A673 (cell line): ENCODE measurements around the gene SPATA18. TPM values are rescaled to one million over a fixed set of nuclear protein-coding genes. Genes with fewer than 3 reads are reported as not detected.
A peak's percentile ranks its signal among the peaks of the same experiment; 100 is the strongest.

Experiments
- BruUV-seq: library from RNA; stranded (reverse); fragments of 400-500 nt; replicated peaks from 2 replicates; lab custom pipeline; 2021; lab: Mats Ljungman, UMichigan
- CTCF ChIA-PET: fragments of 300-600 bp; sonication (Branson Sonifier 250); formaldehyde crosslinking; loops from one replicate; lab custom pipeline; 2022; ENCODE audit warnings: antibody characterized with exemption; lab: Charles Lee
- POLR2A ChIA-PET: fragments of 300-600 bp; sonication (Branson Sonifier 250); formaldehyde crosslinking; loops from one replicate; lab custom pipeline; 2022; ENCODE audit warnings: antibody characterized with exemption; ENCODE audit not compliant: low non-redundant PET; lab: Charles Lee
- DNase-seq: peaks from one replicate; pipeline ENCODE4 v3.0.0-alpha.2; 2015; ENCODE audit warnings: low spot score
- H3K27ac ChIP-seq: fragments of 200-600 bp; sonication (generic); 2 replicates; pipeline ENCODE4 v1.5.1; 2016; ENCODE audit warnings: mixed run types, low read depth, mild to moderate bottlenecking, mixed read lengths, antibody characterized with exemption, low read length; ENCODE audit not compliant: poor library complexity, severe bottlenecking
- H3K27me3 ChIP-seq: fragments of 200-600 bp; sonication (generic); replicated peaks from 2 replicates; pipeline ENCODE4 v1.6.1; 2017; ENCODE audit warnings: mixed run types, low read depth, mild to moderate bottlenecking, mixed read lengths, antibody characterized with exemption, low read length; ENCODE audit not compliant: insufficient read depth, poor library complexity
- H3K36me3 ChIP-seq: fragments of 200-600 bp; sonication (generic); 2 replicates; pipeline ENCODE4 v1.6.1; 2016; ENCODE audit warnings: mixed run types, mild to moderate bottlenecking, mixed read lengths, antibody characterized with exemption, low read length; ENCODE audit not compliant: insufficient read depth, poor library complexity, severe bottlenecking
- H3K4me1 ChIP-seq: fragments of 200-600 bp; sonication (generic); 2 replicates; pipeline ENCODE4 v1.6.1; 2017; ENCODE audit warnings: mixed run types, mild to moderate bottlenecking, mixed read lengths, antibody characterized with exemption, low read length; ENCODE audit not compliant: insufficient read depth, poor library complexity, severe bottlenecking
- H3K4me3 ChIP-seq: fragments of 200-600 bp; sonication (generic); 2 replicates; pipeline ENCODE4 v1.5.1; 2016; ENCODE audit warnings: low read depth, mixed run types, mild to moderate bottlenecking, mixed read lengths, low read length; ENCODE audit not compliant: poor library complexity, severe bottlenecking
- H3K9me3 ChIP-seq: fragments of 200-600 bp; sonication (generic); 2 replicates; pipeline ENCODE4 v1.6.1; 2016; ENCODE audit warnings: mixed run types, low read depth, mild to moderate bottlenecking, mixed read lengths, antibody characterized with exemption, low read length; ENCODE audit not compliant: poor library complexity, severe bottlenecking
- EZH2 ChIP-seq: fragments of 200-600 bp; sonication (generic); IDR thresholded peaks from 2 replicates; pipeline ENCODE4 v1.6.1; 2017; ENCODE audit warnings: borderline replicate concordance, low read depth, mild to moderate bottlenecking, mixed read lengths, antibody characterized with exemption, low read length; ENCODE audit not compliant: poor library complexity, severe bottlenecking
- intact Hi-C: fragments of 100-400 bp; cut with micrococcal nuclease; formaldehyde crosslinking; loops from one replicate; pipeline ENCODE4 v1.10.0; 2022; ENCODE audit not compliant: unreplicated experiment
- total RNA-seq: library from RNA; stranded (reverse); gene quantifications from 2 replicates; pipeline ENCODE4 v1.2.3, GENCODE V29; 2021
- TF ChIP-seq, protein P1 (sequence below): fragments of 300-800, 200-600 bp; sonication (generic); conservative IDR thresholded peaks from 2 replicates; pipeline ENCODE4 v1.5.1; 2017; ENCODE audit warnings: low read depth, mild to moderate bottlenecking, antibody characterized with exemption, low read length, moderate library complexity, mixed read lengths

SPATA18 gene
- total RNA-seq, 1 experiment from 2014 or later: 0.71 TPM

DNA sequence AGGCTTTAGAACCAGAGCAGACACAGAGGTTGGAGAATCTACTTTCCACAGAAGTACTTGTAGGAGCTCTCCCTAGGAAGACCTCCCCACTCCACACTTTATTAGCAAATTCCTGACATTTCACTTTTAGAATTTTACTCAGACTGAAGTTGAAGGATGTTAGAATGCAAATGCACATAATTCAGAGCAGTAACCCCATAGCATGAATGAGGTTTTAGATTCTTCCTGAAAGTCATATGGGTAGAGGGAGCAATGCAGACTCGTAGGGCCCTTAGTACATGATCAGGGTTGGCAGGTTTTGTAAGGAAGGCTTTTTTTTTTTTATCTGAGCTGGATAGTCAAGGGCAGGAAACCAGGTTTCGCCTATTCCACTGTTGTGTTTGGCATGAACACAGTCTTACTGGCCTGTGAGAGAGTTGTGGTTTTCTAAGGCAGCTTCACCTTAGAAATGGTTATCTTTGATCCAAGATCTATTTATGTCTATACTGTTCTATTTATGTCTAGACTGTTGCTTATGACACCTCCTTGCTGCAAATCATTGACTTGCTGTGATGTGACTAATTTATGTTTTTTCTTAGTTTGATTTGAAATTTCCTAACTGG is 48.9 kb downstream of the SPATA18 start:
- Histone ChIP-seq H3K4me1 (no peaks in the 10 kb centered on the region), H3K36me3 (no peaks in the 10 kb centered on the region), H3K9me3 (no peaks in the 10 kb centered on the region), H3K4me3 (no peak overlapping the region), H3K27ac (no peak overlapping the region), H3K27me3 (no peaks in the 10 kb centered on the region)
- BruUV-seq: no TSS peak
- intact Hi-C loops: loop anchor here (5.0 kb wide), 1 partner anchor 48 kb away; the partner anchor contains the start of gene SPATA18
- CTCF ChIA-PET: no interaction called here
- no peak for DNase-seq
- POLR2A ChIA-PET: no interaction called here
- TF ChIP-seq, protein P1, sequence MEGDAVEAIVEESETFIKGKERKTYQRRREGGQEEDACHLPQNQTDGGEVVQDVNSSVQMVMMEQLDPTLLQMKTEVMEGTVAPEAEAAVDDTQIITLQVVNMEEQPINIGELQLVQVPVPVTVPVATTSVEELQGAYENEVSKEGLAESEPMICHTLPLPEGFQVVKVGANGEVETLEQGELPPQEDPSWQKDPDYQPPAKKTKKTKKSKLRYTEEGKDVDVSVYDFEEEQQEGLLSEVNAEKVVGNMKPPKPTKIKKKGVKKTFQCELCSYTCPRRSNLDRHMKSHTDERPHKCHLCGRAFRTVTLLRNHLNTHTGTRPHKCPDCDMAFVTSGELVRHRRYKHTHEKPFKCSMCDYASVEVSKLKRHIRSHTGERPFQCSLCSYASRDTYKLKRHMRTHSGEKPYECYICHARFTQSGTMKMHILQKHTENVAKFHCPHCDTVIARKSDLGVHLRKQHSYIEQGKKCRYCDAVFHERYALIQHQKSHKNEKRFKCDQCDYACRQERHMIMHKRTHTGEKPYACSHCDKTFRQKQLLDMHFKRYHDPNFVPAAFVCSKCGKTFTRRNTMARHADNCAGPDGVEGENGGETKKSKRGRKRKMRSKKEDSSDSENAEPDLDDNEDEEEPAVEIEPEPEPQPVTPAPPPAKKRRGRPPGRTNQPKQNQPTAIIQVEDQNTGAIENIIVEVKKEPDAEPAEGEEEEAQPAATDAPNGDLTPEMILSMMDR: no peak
- no peak for TF ChIP-seq EZH2

DNA sequence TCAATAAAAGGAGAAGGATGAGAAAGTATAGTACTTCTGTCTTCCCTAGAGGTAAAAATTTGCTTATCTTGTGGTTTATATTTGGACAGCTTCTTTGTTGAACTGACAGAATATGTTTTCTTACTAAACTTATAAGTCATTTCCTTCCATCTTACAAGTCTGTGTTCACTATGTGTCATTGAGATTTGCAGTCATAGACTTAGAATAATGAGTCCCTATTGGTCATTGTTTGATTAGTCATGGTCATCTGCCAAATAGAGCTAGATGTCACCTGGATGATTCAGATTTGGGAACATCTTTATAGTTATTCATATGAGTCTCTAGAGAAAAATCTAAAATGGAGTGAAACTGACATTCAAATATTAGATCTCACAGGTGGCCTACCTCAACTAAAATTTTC is 51.5 kb downstream of the SPATA18 start:
- no peak overlapping the region for H3K4me3 ChIP-seq
- H3K4me1 ChIP-seq: peaks cover 18% of the 10 kb centered on the region
- no peak for DNase-seq
- no peaks in the 10 kb centered on the region for H3K9me3 ChIP-seq
- no peaks in the 10 kb centered on the region for H3K36me3 ChIP-seq
- no peak for TF ChIP-seq EZH2
- TF ChIP-seq, protein P1: no peak
- BruUV-seq: no TSS peak
- H3K27me3 ChIP-seq: no peaks in the 10 kb centered on the region
- intact Hi-C loops: no loop called here
- CTCF ChIA-PET: interaction anchor here (0.6 kb wide), 1 partner anchor 860 kb away, joined by 3 read pairs; no protein-coding TSS in a partner anchor
- POLR2A ChIA-PET: no interaction called here
- H3K27ac ChIP-seq: no peak overlapping the region

DNA sequence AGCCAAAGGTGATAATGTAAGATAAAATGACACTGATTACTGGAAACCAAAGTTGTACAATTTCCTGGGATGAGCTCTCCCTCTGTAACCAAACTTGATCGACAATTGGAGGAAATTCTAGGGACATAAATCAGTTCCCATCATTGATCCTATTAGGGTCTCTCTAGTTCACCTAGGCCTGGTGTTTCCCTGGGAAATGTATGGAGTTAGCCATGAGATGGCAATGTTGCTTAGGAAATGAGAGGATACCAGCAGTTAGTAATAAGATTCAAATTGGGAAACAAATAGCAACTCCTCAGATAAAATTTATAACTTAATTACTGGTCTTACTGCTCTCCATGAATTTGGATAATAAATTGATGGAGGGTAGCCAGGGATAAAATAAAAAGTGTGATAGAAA is 52.2 kb downstream of the SPATA18 start:
- ChIA-PET CTCF (no interaction called here), POLR2A (no interaction called here)
- H3K9me3 ChIP-seq: no peaks in the 10 kb centered on the region
- H3K27ac ChIP-seq: no peak overlapping the region
- no peak overlapping the region for H3K4me3 ChIP-seq
- H3K27me3 ChIP-seq: no peaks in the 10 kb centered on the region
- intact Hi-C loops: no loop called here
- DNase-seq: peak; percentile 57
- H3K4me1 ChIP-seq: peaks cover 18% of the 10 kb centered on the region
- no peaks in the 10 kb centered on the region for H3K36me3 ChIP-seq
- BruUV-seq: no TSS peak
- TF ChIP-seq EZH2: no peak
- TF ChIP-seq, protein P1: peak; percentile 56
